Bronchial epithelial cell (primary cell): Measurements from ENCODE around the gene YTHDC1. TPM values are rescaled to one million over a fixed set of nuclear protein-coding genes. Genes with fewer than 3 reads are reported as not detected.

Experiments used
- DNase-seq: peaks from one replicate; pipeline ENCODE4 v3.0.0-alpha.2; 2010; ENCODE audit warnings: low read depth
- FAIRE-seq: peaks from 2 replicates; lab custom pipeline; 2011; peaks lifted over from hg19 to GRCh38; lab: Jason Lieb, UNC
- H3K27me3 ChIP-seq: 2 replicates; pipeline ENCODE4 v1.5.1; 2011; ENCODE audit warnings: low read length; ENCODE audit not compliant: control insufficient read depth, insufficient read depth
- H3K36me3 ChIP-seq: 2 replicates; pipeline ENCODE4 v1.5.1; 2011; ENCODE audit warnings: low read length; ENCODE audit not compliant: control insufficient read depth, insufficient read depth
- H3K4me3 ChIP-seq: 2 replicates; pipeline ENCODE4 v1.5.1; 2011; ENCODE audit warnings: mild to moderate bottlenecking, low read depth, low read length, control low read depth
- total RNA-seq: library from RNA; depleted of rRNA; stranded (reverse); fragments of >200 nt; gene quantifications from 2 replicates; pipeline ENCODE4 v1.2.1, GENCODE V29; 2014
- TF ChIP-seq, protein P1 (sequence below): IDR thresholded peaks from 2 replicates; pipeline ENCODE4 v1.5.1; 2011; ENCODE audit warnings: mild to moderate bottlenecking, moderate library complexity, low read length, control low read depth, inconsistent platforms; ENCODE audit not compliant: insufficient read depth, severe bottlenecking

YTHDC1 gene
- total RNA-seq, 1 donor from 2014 or later, result 44.5 TPM

- TF ChIP-seq, protein P1, sequence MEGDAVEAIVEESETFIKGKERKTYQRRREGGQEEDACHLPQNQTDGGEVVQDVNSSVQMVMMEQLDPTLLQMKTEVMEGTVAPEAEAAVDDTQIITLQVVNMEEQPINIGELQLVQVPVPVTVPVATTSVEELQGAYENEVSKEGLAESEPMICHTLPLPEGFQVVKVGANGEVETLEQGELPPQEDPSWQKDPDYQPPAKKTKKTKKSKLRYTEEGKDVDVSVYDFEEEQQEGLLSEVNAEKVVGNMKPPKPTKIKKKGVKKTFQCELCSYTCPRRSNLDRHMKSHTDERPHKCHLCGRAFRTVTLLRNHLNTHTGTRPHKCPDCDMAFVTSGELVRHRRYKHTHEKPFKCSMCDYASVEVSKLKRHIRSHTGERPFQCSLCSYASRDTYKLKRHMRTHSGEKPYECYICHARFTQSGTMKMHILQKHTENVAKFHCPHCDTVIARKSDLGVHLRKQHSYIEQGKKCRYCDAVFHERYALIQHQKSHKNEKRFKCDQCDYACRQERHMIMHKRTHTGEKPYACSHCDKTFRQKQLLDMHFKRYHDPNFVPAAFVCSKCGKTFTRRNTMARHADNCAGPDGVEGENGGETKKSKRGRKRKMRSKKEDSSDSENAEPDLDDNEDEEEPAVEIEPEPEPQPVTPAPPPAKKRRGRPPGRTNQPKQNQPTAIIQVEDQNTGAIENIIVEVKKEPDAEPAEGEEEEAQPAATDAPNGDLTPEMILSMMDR, result no peak
- H3K36me3 ChIP-seq, result no peaks in the 10 kb centered on the region
- H3K27me3 ChIP-seq, result no peaks in the 10 kb centered on the region
- peak; percentile 32 for FAIRE-seq
- no peak overlapping the region for H3K4me3 ChIP-seq
- no peak for DNase-seq
Observed at GRCh38 chr4:68304731-68305130, 45.2 kb downstream of the YTHDC1 start.

DNA sequence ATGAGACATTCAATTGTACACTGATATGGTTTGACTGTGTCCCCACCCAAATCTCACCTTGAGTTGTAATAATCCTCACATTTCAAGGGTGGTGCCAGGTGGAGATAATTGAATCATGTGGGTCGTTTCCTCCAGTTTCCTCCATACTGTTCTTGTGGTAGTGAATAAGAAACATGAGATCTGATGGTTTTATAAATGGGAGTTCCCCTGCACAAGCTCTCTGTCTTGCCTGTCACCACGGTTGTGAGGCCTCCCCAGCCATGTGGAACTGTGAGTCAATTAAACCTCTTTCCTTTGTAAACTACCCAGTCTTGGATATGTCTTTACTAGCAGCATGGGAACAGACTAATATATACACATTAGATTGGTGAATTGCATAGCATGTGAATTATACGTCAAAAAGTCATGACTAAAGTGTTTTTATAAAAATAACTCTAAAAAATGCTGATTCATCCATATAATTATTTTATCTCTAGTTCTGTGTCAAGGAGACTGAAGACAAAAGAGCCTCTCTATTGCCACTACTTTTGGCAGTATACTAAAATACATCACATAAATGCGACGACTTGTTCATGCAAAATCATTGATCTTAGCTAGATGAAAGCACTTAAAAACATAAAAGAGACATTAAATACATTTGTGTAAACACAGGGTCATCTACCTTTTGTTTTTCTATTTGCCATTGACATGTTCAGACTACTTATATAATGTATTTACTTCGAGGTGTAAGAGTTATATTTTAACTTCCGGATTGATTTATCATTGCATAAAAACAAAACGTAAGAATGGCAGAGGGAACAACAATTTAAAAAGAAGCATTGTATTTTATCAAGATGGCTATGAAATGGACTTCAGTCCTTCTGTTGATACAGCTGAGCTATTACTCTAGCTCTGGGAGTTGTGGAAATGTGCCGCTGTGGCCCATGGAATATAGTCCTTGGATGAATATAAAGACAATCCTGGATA lies 50.1 kb downstream of the YTHDC1 start:
- H3K27me3 ChIP-seq, result no peaks in the 10 kb centered on the region
- TF ChIP-seq, protein P1, result no peak
- H3K36me3 ChIP-seq, result no peaks in the 10 kb centered on the region
- H3K4me3 ChIP-seq, result no peak overlapping the region
- DNase-seq (no peak), FAIRE-seq (no peak)

DNA sequence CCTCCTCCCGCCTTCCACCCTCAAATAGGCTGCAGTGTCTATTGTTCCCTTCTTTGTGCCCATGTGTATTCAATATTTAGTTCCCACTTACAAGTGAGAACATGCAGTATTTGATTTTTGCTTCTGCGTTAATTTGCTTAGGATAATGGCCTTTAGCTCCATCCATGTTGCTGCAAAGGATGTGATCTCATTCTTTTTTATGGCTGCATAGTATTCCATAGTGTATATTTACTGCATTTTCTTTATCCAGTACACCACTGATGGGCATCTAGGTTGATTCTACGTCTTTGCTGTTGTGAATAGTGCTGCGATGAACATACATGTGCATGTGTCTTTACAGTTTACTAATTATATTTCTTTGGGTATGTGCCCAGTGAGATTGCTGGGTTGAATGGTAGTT lies 52.8 kb downstream of the YTHDC1 start:
- Histone ChIP-seq H3K27me3 (no peaks in the 10 kb centered on the region), H3K36me3 (no peaks in the 10 kb centered on the region), H3K4me3 (no peak overlapping the region)
- FAIRE-seq, result no peak
- DNase-seq, result no peak
- TF ChIP-seq, protein P1, result no peak

GRCh38 chr4:68291256-68291655 lies 58.6 kb downstream of the YTHDC1 start:
- Histone ChIP-seq H3K4me3 (no peak overlapping the region), H3K27me3 (no peaks in the 10 kb centered on the region), H3K36me3 (no peaks in the 10 kb centered on the region)
- DNase-seq, result no peak
- TF ChIP-seq, protein P1, result no peak
- FAIRE-seq, result no peak

DNA sequence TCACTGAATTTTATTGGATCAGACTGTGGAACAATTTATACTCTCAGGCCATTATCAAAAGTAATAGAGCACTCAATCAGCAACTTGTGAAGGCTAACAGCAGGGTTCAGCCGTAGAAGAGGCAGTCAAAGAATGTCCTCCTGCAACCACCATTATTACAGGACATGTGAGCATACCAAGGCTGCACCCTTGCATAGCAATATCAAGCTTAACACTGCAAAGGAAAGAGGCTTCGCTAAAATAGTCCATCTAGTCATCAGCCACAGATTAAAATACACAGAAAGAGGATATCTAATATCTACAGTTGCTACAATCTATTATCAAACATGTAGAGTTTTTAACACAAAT lies 61.5 kb downstream of the YTHDC1 start:
- FAIRE-seq (no peak), DNase-seq (no peak)
- TF ChIP-seq, protein P1, result no peak
- Histone ChIP-seq H3K4me3 (no peak overlapping the region), H3K36me3 (no peaks in the 10 kb centered on the region), H3K27me3 (no peaks in the 10 kb centered on the region)
